Endothelial cell of umbilical vein (primary cell): Measurements from ENCODE around the gene IL6.

Experiments
- EZH2 ChIP-seq: IDR thresholded peaks from 2 replicates; pipeline ENCODE4 v1.6.1; 2012; ENCODE audit warnings: borderline replicate concordance, low read depth, mild to moderate bottlenecking, moderate library complexity, low read length, inconsistent platforms; ENCODE audit not compliant: severe bottlenecking
- MAX ChIP-seq: IDR thresholded peaks from 2 replicates; pipeline ENCODE4 v1.6.1; 2011; ENCODE audit not compliant: insufficient read depth, insufficient read length
- POLR2A ChIP-seq: IDR thresholded peaks from 2 replicates; pipeline ENCODE4 v1.6.1; 2012; ENCODE audit warnings: low read depth, mild to moderate bottlenecking, control low read depth, low read length
- TF ChIP-seq, protein P1 (sequence below), 2 donors: IDR thresholded peaks; 1 replicate in 1 of 2; 2 replicates in 1 of 2; pipeline ENCODE4 v1.5.1; 2011; ENCODE audit warnings: low read length in 2 of 2, mild to moderate bottlenecking in 2 of 2, moderate library complexity in 2 of 2, control low read depth in 1 of 2, inconsistent platforms in 1 of 2, low read depth in 1 of 2; ENCODE audit not compliant: insufficient read depth in 1 of 2; ENCODE audit errors: extremely low read depth in 1 of 2

GRCh38 chr7:22728401-22729029, 1.5 kb downstream of the IL6 start:
- TF ChIP-seq, protein P1, sequence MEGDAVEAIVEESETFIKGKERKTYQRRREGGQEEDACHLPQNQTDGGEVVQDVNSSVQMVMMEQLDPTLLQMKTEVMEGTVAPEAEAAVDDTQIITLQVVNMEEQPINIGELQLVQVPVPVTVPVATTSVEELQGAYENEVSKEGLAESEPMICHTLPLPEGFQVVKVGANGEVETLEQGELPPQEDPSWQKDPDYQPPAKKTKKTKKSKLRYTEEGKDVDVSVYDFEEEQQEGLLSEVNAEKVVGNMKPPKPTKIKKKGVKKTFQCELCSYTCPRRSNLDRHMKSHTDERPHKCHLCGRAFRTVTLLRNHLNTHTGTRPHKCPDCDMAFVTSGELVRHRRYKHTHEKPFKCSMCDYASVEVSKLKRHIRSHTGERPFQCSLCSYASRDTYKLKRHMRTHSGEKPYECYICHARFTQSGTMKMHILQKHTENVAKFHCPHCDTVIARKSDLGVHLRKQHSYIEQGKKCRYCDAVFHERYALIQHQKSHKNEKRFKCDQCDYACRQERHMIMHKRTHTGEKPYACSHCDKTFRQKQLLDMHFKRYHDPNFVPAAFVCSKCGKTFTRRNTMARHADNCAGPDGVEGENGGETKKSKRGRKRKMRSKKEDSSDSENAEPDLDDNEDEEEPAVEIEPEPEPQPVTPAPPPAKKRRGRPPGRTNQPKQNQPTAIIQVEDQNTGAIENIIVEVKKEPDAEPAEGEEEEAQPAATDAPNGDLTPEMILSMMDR (IDR thresholded peaks at IDR 0.05; ENCODE audit: extremely low read depth in 1 of 2, insufficient read depth in 1 of 2, low read depth in 1 of 2, low read length in 2 of 2): peak; percentile 46 to 49
- no peak for TF ChIP-seq EZH2
- no peak for TF ChIP-seq POLR2A
- no peak for TF ChIP-seq MAX
